GM12878 (cell line): ENCODE data around the gene PTPRB. TPM values are rescaled to one million over a fixed set of nuclear protein-coding genes. Genes with fewer than 3 reads are reported as not detected.
A peak's percentile ranks its signal among the peaks of the same experiment; 100 is the strongest.

ENCODE experiments used
- DPF2 ChIP-seq: fragments of 450-650 bp; IDR thresholded peaks from 2 replicates; pipeline ENCODE4 v1.6.1; 2017; ENCODE audit warnings: mild to moderate bottlenecking
- E2F8 ChIP-seq: fragments of 450-650 bp; IDR thresholded peaks from 2 replicates; pipeline ENCODE4 v1.6.1; 2018; ENCODE audit warnings: mild to moderate bottlenecking, low read depth, moderate library complexity; ENCODE audit not compliant: partially characterized antibody
- EGR1 ChIP-seq, 2 experiments: IDR thresholded peaks; 1 replicate in 1 of 2; 2 replicates in 1 of 2; pipeline ENCODE4 v1.6.1; 2011 to 2012; ENCODE audit warnings: low read depth in 2 of 2, low read length in 2 of 2, borderline replicate concordance in 1 of 2, mild to moderate bottlenecking in 1 of 2, moderate library complexity in 1 of 2
- ELK1 ChIP-seq: IDR thresholded peaks from 2 replicates; pipeline ENCODE4 v1.6.1; 2012; ENCODE audit warnings: low read depth, low read length, improper control_type of control experiment
- ETV6 ChIP-seq, 2 experiments: fragments of 450-650 bp in 1 of 2; IDR thresholded peaks in 1 of 2; conservative IDR thresholded peaks in 1 of 2; 2 replicates each; pipeline ENCODE4 v1.6.1; 2014; ENCODE audit warnings: antibody characterized with exemption in 1 of 2, borderline replicate concordance in 1 of 2, low read depth in 1 of 2, mild to moderate bottlenecking in 1 of 2, moderate library complexity in 1 of 2
- GABPA ChIP-seq: IDR thresholded peaks from 2 replicates; pipeline ENCODE4 v1.6.1; 2014; ENCODE audit warnings: antibody characterized with exemption, low read depth, mild to moderate bottlenecking, inconsistent platforms
- LARP7 ChIP-seq: fragments of 450-650 bp; IDR thresholded peaks from 2 replicates; pipeline ENCODE4 v1.6.1; 2017; ENCODE audit warnings: mild to moderate bottlenecking
- MEF2A ChIP-seq: IDR thresholded peaks from 2 replicates; pipeline ENCODE4 v1.6.1; 2011; ENCODE audit warnings: low read depth, mild to moderate bottlenecking, low read length, moderate library complexity; ENCODE audit not compliant: insufficient read depth
- MEF2B ChIP-seq: fragments of 450-650 bp; IDR thresholded peaks from 2 replicates; pipeline ENCODE4 v1.6.1; 2018; ENCODE audit warnings: mild to moderate bottlenecking, moderate library complexity; ENCODE audit not compliant: partially characterized antibody, poor library complexity, severe bottlenecking
- MYC ChIP-seq: IDR thresholded peaks from 2 replicates; pipeline ENCODE4 v1.6.1; 2011; ENCODE audit warnings: mild to moderate bottlenecking, low read length, moderate library complexity, inconsistent platforms; ENCODE audit not compliant: insufficient read depth, insufficient replicate concordance, insufficient read length, severe bottlenecking
- NR2F1 ChIP-seq: fragments of 450-650 bp; conservative IDR thresholded peaks from 2 replicates; pipeline ENCODE4 v1.6.1; 2017; ENCODE audit warnings: mild to moderate bottlenecking
- POLR2AphosphoS2 ChIP-seq: IDR thresholded peaks from 2 replicates; pipeline ENCODE4 v1.6.1; 2011; ENCODE audit warnings: low read depth, mild to moderate bottlenecking, low read length, improper control_type of control experiment, moderate library complexity
- RBBP5 ChIP-seq: fragments of 200-600 bp; sonication (generic); conservative IDR thresholded peaks from 2 replicates; pipeline ENCODE4 v1.6.1; 2016
- SMAD1 ChIP-seq: fragments of 450-650 bp; IDR thresholded peaks from 2 replicates; pipeline ENCODE4 v1.6.1; 2018; ENCODE audit warnings: mild to moderate bottlenecking, low read depth; ENCODE audit not compliant: partially characterized antibody
- SMAD5 ChIP-seq: IDR thresholded peaks from 2 replicates; pipeline ENCODE4 v1.6.1; 2016; ENCODE audit warnings: antibody characterized with exemption, low read depth
- SPI1 ChIP-seq: IDR thresholded peaks from 2 replicates; pipeline ENCODE4 v1.6.1; 2011; ENCODE audit warnings: low read depth, mild to moderate bottlenecking, low read length, moderate library complexity, borderline replicate concordance; ENCODE audit not compliant: insufficient read depth
- TCF7 ChIP-seq: IDR thresholded peaks from 2 replicates; pipeline ENCODE4 v1.6.1; 2014; ENCODE audit warnings: antibody characterized with exemption, borderline replicate concordance
- USF1 ChIP-seq: IDR thresholded peaks from 2 replicates; pipeline ENCODE4 v1.6.1; 2011; ENCODE audit warnings: borderline replicate concordance, low read depth, mild to moderate bottlenecking, moderate library complexity, mixed read lengths, low read length; ENCODE audit not compliant: insufficient read depth; ENCODE audit errors: extremely low read length
- YY1 ChIP-seq: IDR thresholded peaks from 2 replicates; pipeline ENCODE4 v1.6.1; 2011; ENCODE audit warnings: low read depth, mild to moderate bottlenecking, low read length
- ZBTB11 ChIP-seq: fragments of 450-650 bp; formaldehyde crosslinking; IDR thresholded peaks from 2 replicates; pipeline ENCODE4 v1.5.0; 2022; ENCODE audit warnings: mild to moderate bottlenecking, missing genetic modification characterization
- ZNF217 ChIP-seq: fragments of 450-650 bp; IDR thresholded peaks from 2 replicates; pipeline ENCODE4 v1.6.1; 2017; ENCODE audit warnings: antibody characterized with exemption, mild to moderate bottlenecking
- polyA plus RNA-seq, 11 experiments: library from polyadenylated mRNA; depleted of rRNA in 4 of 11; unstranded in 6 of 11; stranded (reverse) in 5 of 11; fragments of >200 nt; fragmentation: Nextera tagmentation in 4 of 11; fragmentation: Illumina TruSeq in 1 of 11; extraction: Ambion mirVana in 4 of 11; extraction: Trizol in 1 of 11; gene quantifications; 1 replicate in 1 of 11; 2 replicates in 10 of 11; pipeline versions ENCODE4 v1.2.1 to v1.2.3, GENCODE V29; 2011 to 2016; ENCODE audit warnings: inconsistent platforms in 2 of 11, missing spikeins in 2 of 11, low read depth in 1 of 11
- total RNA-seq, 4 experiments: library from RNA; depleted of rRNA in 3 of 4; stranded (reverse); fragments of >200 nt in 3 of 4; fragmentation: Illumina TruSeq in 1 of 4; extraction: Trizol in 1 of 4; gene quantifications; 2 replicates each; pipeline versions ENCODE4 v1.2.1 to v1.2.3, GENCODE V29; 2013 to 2021

PTPRB gene
- total and polyA plus RNA-seq, 10 of the 15 experiments (the other 5 are each of a cell fraction or from before 2014, with no cell fraction given): 0.03 to 0.35 (median 0.05) TPM

GRCh38 chr12:70467918-70468733 is 169.1 kb downstream of the PTPRB start (continued):
- peak; percentile 74 for TF ChIP-seq GABPA
- TF ChIP-seq NR2F1: no peak
- TF ChIP-seq SMAD1: no peak
- no peak for TF ChIP-seq RBBP5
- no peak for TF ChIP-seq SMAD5
- 0 out of 2 replicates have a peak, but pooled peaks have one; percentile 40 for TF ChIP-seq ELK1
- no peak for TF ChIP-seq ZNF217
- no peak; the same call in 1 of the 2 replicates for TF ChIP-seq TCF7
- TF ChIP-seq LARP7: no peak
- no peak for TF ChIP-seq MEF2A
- no peak for TF ChIP-seq POLR2AphosphoS2
- no peak for TF ChIP-seq USF1
- no peak for TF ChIP-seq EGR1 (IDR thresholded peaks at IDR 0.05; ENCODE audit: borderline replicate concordance in 1 of 2, low read depth in 2 of 2, low read length in 2 of 2)
- TF ChIP-seq MEF2B: no peak
- TF ChIP-seq DPF2: 0 out of 2 replicates have a peak, but pooled peaks have one; percentile 19
- TF ChIP-seq MYC: no peak
- no peak for TF ChIP-seq ZBTB11
- TF ChIP-seq ETV6 (conservative IDR thresholded peaks at IDR 0.05 in 1 of 2, IDR thresholded peaks at IDR 0.05 in 1 of 2; ENCODE audit: borderline replicate concordance in 1 of 2, low read depth in 1 of 2): peak in 1 of 2 experiments; percentile 59; a peak in 1 of 4 replicates
- TF ChIP-seq YY1: no peak
- no peak for TF ChIP-seq E2F8
- 0 out of 2 replicates have a peak, but pooled peaks have one; percentile 8 for TF ChIP-seq SPI1
